ENCODE data around the gene TRAPPC5.
A peak's percentile ranks its signal among the peaks of the same experiment; 100 is the strongest.

TRAPPC5 gene

DNA sequence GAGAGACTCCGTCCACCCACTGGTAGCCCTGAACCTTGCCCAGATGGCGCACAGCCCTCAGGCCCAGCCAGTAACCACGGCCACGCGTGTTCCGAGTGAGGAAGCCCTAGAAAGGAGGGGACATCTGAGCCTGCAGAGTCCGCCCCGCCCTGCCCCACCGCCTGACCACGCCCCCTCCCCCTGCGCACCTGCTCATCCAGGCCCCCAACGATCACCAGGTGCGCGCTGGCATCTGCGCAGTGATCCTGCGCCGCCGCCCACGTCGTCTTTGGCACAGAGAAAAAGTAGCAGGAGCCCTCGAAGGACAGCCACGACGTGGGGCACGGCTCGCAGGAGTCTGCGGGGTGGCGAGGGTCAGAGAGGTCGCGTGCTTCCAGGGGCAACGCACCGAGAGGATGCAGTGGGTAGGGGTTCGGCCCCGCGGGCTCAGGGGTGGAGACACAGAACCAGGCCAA, 49.2 kb downstream of the TRAPPC5 start:
- peak overlapping the region in 2 of 5 donors; percentile 7 to 44 for H3K4me3 ChIP-seq (ENCODE audit: low read depth in 1 of 5, low read length in 5 of 5)
- H3K9me3 ChIP-seq (ENCODE audit: control insufficient read depth in 5 of 5, low read length in 5 of 5) = no peaks in the 10 kb centered on the region
- H3K27me3 ChIP-seq (ENCODE audit: control insufficient read depth in 5 of 5, insufficient read depth in 4 of 5, low read length in 5 of 5) = peaks cover 26 to 36% (median 29%) of the 10 kb centered on the region in 5 donors
- H3K36me3 ChIP-seq (ENCODE audit: control insufficient read depth in 5 of 5, insufficient read depth in 5 of 5, low read length in 5 of 5) = no peaks in the 10 kb centered on the region
- H3K4me1 ChIP-seq (ENCODE audit: control insufficient read depth in 5 of 5, insufficient read depth in 5 of 5, low read length in 5 of 5) = peaks cover 0 to 25% (median 6%) of the 10 kb centered on the region in 5 donors
- H3K27ac ChIP-seq (ENCODE audit: low read depth, low read length) = no peak overlapping the region
- H3K9ac ChIP-seq (ENCODE audit: low read length in 5 of 5) = no peak overlapping the region

- Histone ChIP-seq H3K9me3 (ENCODE audit: control insufficient read depth in 5 of 5, low read length in 5 of 5) (no peaks in the 10 kb centered on the region), H3K4me1 (ENCODE audit: control insufficient read depth in 5 of 5, insufficient read depth in 5 of 5, low read length in 5 of 5) (peaks cover 0 to 27% (median 6%) of the 10 kb centered on the region in 5 donors), H3K27me3 (ENCODE audit: control insufficient read depth in 5 of 5, insufficient read depth in 4 of 5, low read length in 5 of 5) (peaks cover 26 to 36% (median 29%) of the 10 kb centered on the region in 5 donors), H3K27ac (ENCODE audit: low read depth, low read length) (no peak overlapping the region), H3K36me3 (ENCODE audit: control insufficient read depth in 5 of 5, insufficient read depth in 5 of 5, low read length in 5 of 5) (no peaks in the 10 kb centered on the region), H3K9ac (ENCODE audit: low read length in 5 of 5) (no peak overlapping the region), H3K4me3 (ENCODE audit: low read depth in 1 of 5, low read length in 5 of 5) (peak overlapping the region in 2 of 5 donors; percentile 7 to 44)
These were observed 49.9 kb downstream of the TRAPPC5 start for GRCh38 chr19:7730286-7731217.

GRCh38 chr19:7731218-7731595, 50.6 kb downstream of the TRAPPC5 start:
- Histone ChIP-seq H3K27me3 (ENCODE audit: control insufficient read depth in 5 of 5, insufficient read depth in 4 of 5, low read length in 5 of 5) (peaks cover 26 to 36% (median 29%) of the 10 kb centered on the region in 5 donors), H3K4me3 (ENCODE audit: low read depth in 1 of 5, low read length in 5 of 5) (no peak overlapping the region), H3K4me1 (ENCODE audit: control insufficient read depth in 5 of 5, insufficient read depth in 5 of 5, low read length in 5 of 5) (peaks cover 0 to 27% (median 6%) of the 10 kb centered on the region in 5 donors), H3K27ac (ENCODE audit: low read depth, low read length) (no peak overlapping the region), H3K36me3 (ENCODE audit: control insufficient read depth in 5 of 5, insufficient read depth in 5 of 5, low read length in 5 of 5) (no peaks in the 10 kb centered on the region), H3K9ac (ENCODE audit: low read length in 5 of 5) (no peak overlapping the region), H3K9me3 (ENCODE audit: control insufficient read depth in 5 of 5, low read length in 5 of 5) (no peaks in the 10 kb centered on the region)

DNA sequence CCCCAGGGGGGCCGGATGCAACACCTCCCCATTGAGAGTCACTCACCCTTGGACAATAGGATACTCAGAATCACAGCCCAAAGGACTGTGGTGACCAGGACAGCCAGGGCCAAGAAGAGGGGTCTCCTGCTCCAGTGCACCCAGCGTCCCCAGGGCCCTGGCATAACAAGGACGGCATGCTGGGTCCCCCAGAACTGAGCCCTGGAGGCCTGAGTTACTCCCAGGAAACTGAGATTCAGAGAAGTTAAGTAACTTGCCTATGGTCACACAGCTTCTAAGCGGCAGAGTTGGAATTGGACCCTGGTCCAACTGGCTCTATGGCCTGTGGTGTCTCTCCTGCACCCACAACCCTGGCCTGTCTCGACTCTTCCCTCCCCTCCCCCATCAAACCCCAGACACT, 51.0 kb downstream of the TRAPPC5 start:
- peaks cover 26 to 36% (median 29%) of the 10 kb centered on the region in 5 donors for H3K27me3 ChIP-seq (ENCODE audit: control insufficient read depth in 5 of 5, insufficient read depth in 4 of 5, low read length in 5 of 5)

DNA sequence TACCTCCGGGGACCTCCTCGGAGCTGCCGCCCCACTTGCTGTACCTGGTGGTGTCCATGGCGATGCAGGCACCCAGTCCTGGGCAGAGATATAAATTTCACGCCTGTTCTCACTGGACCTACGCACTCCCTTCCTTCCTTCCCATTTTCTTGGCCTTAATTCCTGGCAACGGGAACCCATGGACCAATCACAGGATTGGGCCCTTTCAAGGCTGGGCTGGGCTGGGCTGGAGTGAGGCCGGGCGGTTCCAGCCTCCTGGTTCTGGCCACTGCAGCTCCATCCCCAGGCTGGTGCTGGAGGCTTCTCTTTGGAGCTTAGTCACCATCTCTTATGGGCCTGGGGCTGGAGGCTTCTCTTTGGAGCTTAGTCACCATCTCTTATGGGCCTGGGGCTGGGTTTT, 51.4 kb downstream of the TRAPPC5 start, which contains the start of gene CLEC4G:
Gene CLEC4G (minus strand): TSS at position 66 of the 400 bp plus-strand sequence. CDS start 8 bp downstream, at position 58.
- H3K27ac ChIP-seq (ENCODE audit: low read depth, low read length) = no peak within 1 kb of the TSS
- H3K4me1 ChIP-seq (ENCODE audit: control insufficient read depth in 5 of 5, insufficient read depth in 5 of 5, low read length in 5 of 5) = peaks cover 0 to 27% (median 6%) of the 10 kb centered on the region in 5 donors
- H3K36me3 ChIP-seq (ENCODE audit: control insufficient read depth in 5 of 5, insufficient read depth in 5 of 5, low read length in 5 of 5) = no peaks in the 10 kb centered on the region
- H3K27me3 ChIP-seq (ENCODE audit: control insufficient read depth in 5 of 5, insufficient read depth in 4 of 5, low read length in 5 of 5) = peaks cover 26 to 36% (median 29%) of the 10 kb centered on the region in 5 donors
- H3K9me3 ChIP-seq (ENCODE audit: control insufficient read depth in 5 of 5, low read length in 5 of 5) = no peaks in the 10 kb centered on the region
- H3K4me3 ChIP-seq (ENCODE audit: low read depth in 1 of 5, low read length in 5 of 5) = no peak within 1 kb of the TSS
- H3K9ac ChIP-seq (ENCODE audit: low read length in 5 of 5) = no peak within 1 kb of the TSS

More for the DNA sequence above, 51.0 kb downstream of the TRAPPC5 start:
- H3K36me3 ChIP-seq (ENCODE audit: control insufficient read depth in 5 of 5, insufficient read depth in 5 of 5, low read length in 5 of 5) = no peaks in the 10 kb centered on the region
- peaks cover 0 to 27% (median 6%) of the 10 kb centered on the region in 5 donors for H3K4me1 ChIP-seq (ENCODE audit: control insufficient read depth in 5 of 5, insufficient read depth in 5 of 5, low read length in 5 of 5)
- H3K9me3 ChIP-seq (ENCODE audit: control insufficient read depth in 5 of 5, low read length in 5 of 5) = no peaks in the 10 kb centered on the region
- H3K4me3 ChIP-seq (ENCODE audit: low read depth in 1 of 5, low read length in 5 of 5) = no peak overlapping the region
- H3K27ac ChIP-seq (ENCODE audit: low read depth, low read length) = no peak overlapping the region
- no peak overlapping the region for H3K9ac ChIP-seq (ENCODE audit: low read length in 5 of 5)

- no peaks in the 10 kb centered on the region for H3K36me3 ChIP-seq (ENCODE audit: control insufficient read depth in 5 of 5, insufficient read depth in 5 of 5, low read length in 5 of 5)
- H3K4me1 ChIP-seq (ENCODE audit: control insufficient read depth in 5 of 5, insufficient read depth in 5 of 5, low read length in 5 of 5) = peaks cover 0 to 27% (median 6%) of the 10 kb centered on the region in 5 donors
- H3K9me3 ChIP-seq (ENCODE audit: control insufficient read depth in 5 of 5, low read length in 5 of 5) = no peaks in the 10 kb centered on the region
- no peak overlapping the region for H3K4me3 ChIP-seq (ENCODE audit: low read depth in 1 of 5, low read length in 5 of 5)
- H3K27ac ChIP-seq (ENCODE audit: low read depth, low read length) = no peak overlapping the region
- peaks cover 26 to 36% (median 28%) of the 10 kb centered on the region in 5 donors for H3K27me3 ChIP-seq (ENCODE audit: control insufficient read depth in 5 of 5, insufficient read depth in 4 of 5, low read length in 5 of 5)
- H3K9ac ChIP-seq (ENCODE audit: low read length in 5 of 5) = no peak overlapping the region
These were observed 52.7 kb downstream of the TRAPPC5 start for GRCh38 chr19:7733376-7733775.

DNA sequence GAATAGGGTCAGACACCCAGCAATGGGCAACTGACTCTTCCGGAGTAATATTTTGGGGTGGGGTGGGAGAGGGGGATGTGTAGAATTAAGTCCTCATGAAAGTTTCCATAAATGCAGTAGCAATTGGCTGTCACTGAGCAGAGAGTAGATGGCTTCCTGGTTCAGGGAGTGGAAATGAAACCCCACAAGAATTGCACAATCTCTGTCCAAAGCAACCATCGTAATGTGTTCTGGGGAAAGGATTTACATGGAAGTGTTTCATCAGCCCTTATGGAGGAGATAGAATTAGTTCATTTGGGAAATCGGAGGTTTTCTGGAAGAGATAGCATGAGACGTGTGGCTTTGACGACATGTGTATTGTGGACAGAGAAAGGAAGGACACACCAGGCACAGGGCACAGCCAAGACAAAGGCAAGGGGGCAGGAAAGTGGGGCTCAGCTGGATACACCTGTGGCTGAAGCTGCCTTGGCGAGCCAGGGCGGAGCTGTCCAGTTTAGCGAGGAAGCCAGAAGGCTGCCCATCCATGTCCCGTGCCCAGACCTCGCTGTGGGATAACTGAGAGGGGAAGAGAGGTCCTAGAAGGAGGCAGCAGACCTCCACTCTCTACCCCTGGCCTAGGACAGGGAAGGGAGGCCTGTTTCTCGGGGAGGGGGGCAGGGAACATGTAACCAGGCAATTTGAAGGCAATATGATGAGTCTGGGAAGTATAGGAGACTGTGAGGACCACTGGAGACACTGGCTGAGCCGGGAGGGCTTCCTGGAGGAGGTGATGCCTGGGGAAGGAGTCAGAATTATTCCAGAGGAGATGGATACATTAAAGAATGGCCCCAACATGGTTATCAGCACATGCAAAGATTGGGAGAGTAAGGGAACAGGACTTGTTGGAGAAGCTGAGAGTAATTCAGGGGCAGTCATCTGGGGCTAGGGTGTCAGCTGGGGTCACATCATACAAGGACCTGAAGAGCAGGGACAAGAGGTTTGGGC, 53.9 kb downstream of the TRAPPC5 start:
- Histone ChIP-seq H3K9me3 (ENCODE audit: control insufficient read depth in 5 of 5, low read length in 5 of 5) (no peaks in the 10 kb centered on the region), H3K4me1 (ENCODE audit: control insufficient read depth in 5 of 5, insufficient read depth in 5 of 5, low read length in 5 of 5) (peaks cover 0 to 17% (median 2%) of the 10 kb centered on the region in 5 donors), H3K27ac (ENCODE audit: low read depth, low read length) (no peak overlapping the region), H3K9ac (ENCODE audit: low read length in 5 of 5) (no peak overlapping the region), H3K36me3 (ENCODE audit: control insufficient read depth in 5 of 5, insufficient read depth in 5 of 5, low read length in 5 of 5) (no peaks in the 10 kb centered on the region), H3K27me3 (ENCODE audit: control insufficient read depth in 5 of 5, insufficient read depth in 4 of 5, low read length in 5 of 5) (peaks cover 16 to 25% (median 19%) of the 10 kb centered on the region in 5 donors), H3K4me3 (ENCODE audit: low read depth in 1 of 5, low read length in 5 of 5) (no peak overlapping the region)

DNA sequence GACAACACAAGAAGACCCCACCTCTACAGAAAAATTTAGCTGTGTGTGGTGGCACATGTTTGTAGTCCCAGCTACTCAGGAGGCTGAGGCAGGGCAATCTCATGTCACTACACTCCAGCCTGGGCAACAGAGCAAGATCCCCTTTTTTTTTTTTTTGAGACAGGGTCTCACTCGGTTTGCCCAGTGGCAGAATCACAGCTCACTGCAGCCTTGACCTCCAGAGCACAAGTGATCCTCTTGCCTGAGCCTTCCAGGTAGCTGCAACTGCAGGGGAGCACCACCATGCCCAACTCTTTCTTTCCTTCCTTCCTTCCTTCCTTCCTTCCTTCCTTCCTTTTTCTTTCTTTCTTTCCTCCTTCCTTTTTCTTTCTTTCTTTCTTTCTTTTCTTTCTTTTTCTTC, 55.5 kb downstream of the TRAPPC5 start:
- Histone ChIP-seq H3K9ac (ENCODE audit: low read length in 5 of 5) (no peak overlapping the region), H3K4me1 (ENCODE audit: control insufficient read depth in 5 of 5, insufficient read depth in 5 of 5, low read length in 5 of 5) (peaks cover 0 to 15% (median 0%) of the 10 kb centered on the region in 5 donors), H3K27ac (ENCODE audit: low read depth, low read length) (no peak overlapping the region), H3K4me3 (ENCODE audit: low read depth in 1 of 5, low read length in 5 of 5) (no peak overlapping the region), H3K27me3 (ENCODE audit: control insufficient read depth in 5 of 5, insufficient read depth in 4 of 5, low read length in 5 of 5) (peaks cover 7 to 13% (median 12%) of the 10 kb centered on the region in 5 donors), H3K9me3 (ENCODE audit: control insufficient read depth in 5 of 5, low read length in 5 of 5) (no peaks in the 10 kb centered on the region), H3K36me3 (ENCODE audit: control insufficient read depth in 5 of 5, insufficient read depth in 5 of 5, low read length in 5 of 5) (no peaks in the 10 kb centered on the region)

- H3K4me3 ChIP-seq (ENCODE audit: low read depth in 1 of 5, low read length in 5 of 5) = no peak overlapping the region
- H3K4me1 ChIP-seq (ENCODE audit: control insufficient read depth in 5 of 5, insufficient read depth in 5 of 5, low read length in 5 of 5) = peaks cover 0 to 7% (median 0%) of the 10 kb centered on the region in 5 donors
- no peak overlapping the region for H3K27ac ChIP-seq (ENCODE audit: low read depth, low read length)
- H3K9ac ChIP-seq (ENCODE audit: low read length in 5 of 5) = no peak overlapping the region
- H3K9me3 ChIP-seq (ENCODE audit: control insufficient read depth in 5 of 5, low read length in 5 of 5) = no peaks in the 10 kb centered on the region
- peaks cover 0 to 5% (median 1%) of the 10 kb centered on the region in 5 donors for H3K27me3 ChIP-seq (ENCODE audit: control insufficient read depth in 5 of 5, insufficient read depth in 4 of 5, low read length in 5 of 5)
- no peaks in the 10 kb centered on the region for H3K36me3 ChIP-seq (ENCODE audit: control insufficient read depth in 5 of 5, insufficient read depth in 5 of 5, low read length in 5 of 5)
These were observed 56.6 kb downstream of the TRAPPC5 start for GRCh38 chr19:7737215-7737614.
